Left lung (tissue), 10 donors: Measurements from ENCODE around the gene MPP3. TPM values are rescaled to one million over a fixed set of nuclear protein-coding genes. Genes with fewer than 3 reads are reported as not detected.

Experiments used
- ATAC-seq: fragments of 200-7000 bp; cut with Tn5 transposase; one replicate; pipeline ENCODE4 v1.9.1; 2020; ENCODE audit warnings: moderate library complexity
- DNase-seq, 4 donors: peaks; one replicate each; pipeline ENCODE4 v3.0.0-alpha.2; 2013 to 2020
- H3K27ac ChIP-seq, 2 donors: fragments of 200-600 bp; sonication (generic) in 1 of 2; one replicate each; pipeline versions ENCODE4 v1.5.0 to v1.8.0; 2020 to 2021
- H3K27me3 ChIP-seq, 2 donors: fragments of 200-600 bp; sonication (generic) in 1 of 2; one replicate each; pipeline versions ENCODE4 v1.5.0 to v1.8.0; 2020 to 2021
- H3K36me3 ChIP-seq, 2 donors: fragments of 200-600 bp; sonication (generic) in 1 of 2; one replicate each; pipeline versions ENCODE4 v1.5.0 to v1.8.0; 2020 to 2021
- H3K4me1 ChIP-seq, 2 donors: fragments of 200-600 bp; one replicate each; pipeline ENCODE4 v1.8.0; 2021
- H3K4me3 ChIP-seq, 2 donors: fragments of 200-600 bp; sonication (generic) in 1 of 2; one replicate each; pipeline versions ENCODE4 v1.5.0 to v1.8.0; 2020 to 2021; ENCODE audit warnings: mild to moderate bottlenecking in 1 of 2
- H3K9me3 ChIP-seq, 2 donors: fragments of 200-600 bp; sonication (generic) in 1 of 2; one replicate each; pipeline versions ENCODE4 v1.5.0 to v1.8.0; 2020 to 2021
- CTCF ChIP-seq, 2 donors: fragments of 200-600 bp; sonication (generic) in 1 of 2; IDR thresholded peaks; one replicate each; pipeline versions ENCODE4 v1.5.0 to v1.8.0; 2021; ENCODE audit warnings: antibody characterized with exemption in 2 of 2
- intact Hi-C, 2 donors: fragments of 100-400 bp; cut with DNase I; formaldehyde crosslinking; loops; one replicate each; pipeline versions ENCODE4 v1.11.2 to v1.14.2; 2022
- polyA plus RNA-seq, 6 donors: library from polyadenylated mRNA; unstranded; fragments of 120-200 nt; gene quantifications; one replicate each; pipeline ENCODE4 v1.2.1, GENCODE V29; 2013; ENCODE audit not compliant: insufficient read length in 6 of 6
- total RNA-seq, 2 donors: library from RNA; stranded (reverse); fragmentation: NEBNext Ultra II Directional; extraction: Animal tissue kit (Norgen Biotek cat#: 25700); gene quantifications; one replicate each; pipeline ENCODE4 v1.2.1, GENCODE V29; 2021
- donor health status: DM: no; HTN: yes; CAD: no.
- donor health status: DM: no; HTN: no; CAD: no.

MPP3 gene
- total and polyA plus RNA-seq, 8 donors = 8.0 to 17.9 (median 13.0) TPM

- H3K27me3 ChIP-seq = no peaks in the 10 kb centered on the region
- no peak for DNase-seq
- H3K4me1 ChIP-seq = no peaks in the 10 kb centered on the region
- TF ChIP-seq CTCF (IDR thresholded peaks at IDR 0.05) = no peak
- H3K9me3 ChIP-seq = peaks cover 0 to 2% of the 10 kb centered on the region in 2 donors
- no peak overlapping the region for H3K4me3 ChIP-seq
- no peak overlapping the region for H3K27ac ChIP-seq
- H3K36me3 ChIP-seq = no peaks in the 10 kb centered on the region
- intact Hi-C loops = loop anchor here in 1 of 2 donors (10.0 kb wide), 1 partner anchor 45 kb away; the partner anchor contains the start of gene MPP3
- no peak for ATAC-seq
These were observed 43.5 kb downstream of the MPP3 start for GRCh38 chr17:43789482-43789881.

GRCh38 chr17:43788540-43788939 is 44.4 kb downstream of the MPP3 start:
- ATAC-seq = no peak
- DNase-seq = no peak
- no peaks in the 10 kb centered on the region for H3K36me3 ChIP-seq
- no peaks in the 10 kb centered on the region for H3K27me3 ChIP-seq
- peaks cover 0 to 2% of the 10 kb centered on the region in 2 donors for H3K9me3 ChIP-seq
- H3K4me1 ChIP-seq = no peaks in the 10 kb centered on the region
- TF ChIP-seq CTCF (IDR thresholded peaks at IDR 0.05) = no peak
- no peak overlapping the region for H3K4me3 ChIP-seq
- intact Hi-C loops = loop anchor here in 1 of 2 donors (10.0 kb wide), 1 partner anchor 46 kb away; the partner anchor contains the start of gene MPP3
- no peak overlapping the region for H3K27ac ChIP-seq

- no peaks in the 10 kb centered on the region for H3K4me1 ChIP-seq
- no peak for ATAC-seq
- H3K36me3 ChIP-seq = no peaks in the 10 kb centered on the region
- no peaks in the 10 kb centered on the region for H3K27me3 ChIP-seq
- no peak overlapping the region for H3K4me3 ChIP-seq
- DNase-seq = no peak
- intact Hi-C loops = loop anchor here in 1 of 2 donors (10.0 kb wide), 1 partner anchor 47 kb away; the partner anchor contains the start of gene MPP3
- H3K27ac ChIP-seq = no peak overlapping the region
- no peak for TF ChIP-seq CTCF (IDR thresholded peaks at IDR 0.05)
- peaks cover 0 to 1% of the 10 kb centered on the region in 2 donors for H3K9me3 ChIP-seq
These were observed 45.2 kb downstream of the MPP3 start for GRCh38 chr17:43787728-43788127.

- no peak for DNase-seq
- intact Hi-C loops = loop anchor here in 1 of 2 donors (10.0 kb wide), 1 partner anchor 50 kb away; the partner anchor contains the start of gene MPP3
- H3K9me3 ChIP-seq = no peaks in the 10 kb centered on the region
- no peak overlapping the region for H3K27ac ChIP-seq
- H3K4me1 ChIP-seq = peaks cover 0 to 8% of the 10 kb centered on the region in 2 donors
- no peak for ATAC-seq
- no peak for TF ChIP-seq CTCF (IDR thresholded peaks at IDR 0.05)
- H3K4me3 ChIP-seq = no peak overlapping the region
- H3K36me3 ChIP-seq = no peaks in the 10 kb centered on the region
- no peaks in the 10 kb centered on the region for H3K27me3 ChIP-seq
These were observed 48.3 kb downstream of the MPP3 start for GRCh38 chr17:43784628-43785101.

GRCh38 chr17:43784068-43784467 is 48.9 kb downstream of the MPP3 start:
- H3K4me3 ChIP-seq = no peak overlapping the region
- H3K9me3 ChIP-seq = no peaks in the 10 kb centered on the region
- peaks cover 0 to 14% of the 10 kb centered on the region in 2 donors for H3K4me1 ChIP-seq
- H3K27me3 ChIP-seq = no peaks in the 10 kb centered on the region
- TF ChIP-seq CTCF (IDR thresholded peaks at IDR 0.05) = no peak
- intact Hi-C loops = loop anchor here in 1 of 2 donors (10.0 kb wide), 1 partner anchor 51 kb away; the partner anchor contains the start of gene MPP3
- H3K27ac ChIP-seq = no peak overlapping the region
- H3K36me3 ChIP-seq = no peaks in the 10 kb centered on the region
- no peak for DNase-seq
- ATAC-seq = no peak
